ENCODE measurements around the gene ABL1.
A peak's percentile ranks its signal among the peaks of the same experiment; 100 is the strongest.
"Not testable (repeated sequence)": the region's sequence is repeated elsewhere in the genome, so short reads cannot be mapped to it uniquely, and the experiment has no call there.

The ABL1 gene

DNA sequence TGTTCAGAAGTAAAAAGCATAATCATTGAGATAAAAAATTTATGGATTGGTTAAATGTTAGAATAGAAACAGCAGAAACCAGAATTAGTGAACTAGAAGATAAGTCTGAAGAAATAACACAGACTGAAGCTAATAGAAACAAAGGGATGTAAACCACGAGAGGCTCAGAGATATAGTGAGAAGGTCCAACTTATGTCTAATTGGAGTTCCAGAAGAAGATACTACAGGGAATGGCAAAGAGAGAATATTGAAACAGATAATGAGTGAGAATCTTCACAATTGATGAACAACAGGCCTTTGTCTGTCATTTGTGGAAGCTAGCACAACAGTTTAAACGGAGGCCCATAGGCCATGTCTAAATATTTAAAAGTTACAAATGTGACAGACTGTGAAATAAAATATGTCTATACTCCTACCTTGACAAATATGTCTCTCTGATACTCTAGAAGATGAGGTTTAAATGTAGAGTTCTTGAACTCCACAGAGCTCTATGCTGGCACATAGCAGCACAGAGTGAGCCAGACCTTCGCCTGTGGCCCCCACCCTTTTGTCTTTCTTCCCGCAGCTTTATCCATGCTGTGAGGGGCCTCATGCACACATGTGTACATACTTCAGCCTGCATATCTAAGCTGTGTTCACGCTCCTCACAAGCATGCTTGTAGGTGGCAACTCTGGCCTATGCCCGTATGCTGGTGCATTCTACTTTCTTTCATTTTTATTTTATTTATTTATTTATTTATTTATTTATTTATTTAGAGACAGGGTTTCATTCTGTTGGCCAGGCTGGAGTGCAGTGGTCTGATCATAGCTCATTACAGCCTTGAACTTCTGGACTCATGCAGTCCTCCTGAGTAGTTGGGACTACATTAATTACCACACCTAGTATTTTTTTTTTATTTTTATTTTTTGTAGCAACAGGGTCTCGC lies 45.0 kb upstream of the ABL1 start:
- H2AFZ ChIP-seq (ENCODE audit: low read depth, low read length) = no peak overlapping the region
- H2BK5ac ChIP-seq (ENCODE audit: low read depth, low read length, poor library complexity, severe bottlenecking) = no peak overlapping the region
- no peak overlapping the region for H2BK12ac ChIP-seq (ENCODE audit: low read length in 2 of 2)
- DNase-seq = no peak
- H2BK120ac ChIP-seq (ENCODE audit: low read depth, low read length) = no peak overlapping the region
- H3K4me3 ChIP-seq (ENCODE audit: insufficient read depth in 1 of 2, low read depth in 1 of 2, low read length in 2 of 2) = no peak overlapping the region
- no peak overlapping the region for H3K4me2 ChIP-seq (ENCODE audit: low read length, poor library complexity, severe bottlenecking)
- WGBS = 99% methylated on average over 5 of the region's 7 CpGs
- H3K4ac ChIP-seq (ENCODE audit: low read depth in 1 of 2, low read length in 2 of 2) = no peak overlapping the region
- H3K79me1 ChIP-seq (replicated peaks; ENCODE audit: low read length, poor library complexity, severe bottlenecking) = peaks cover 37% of the 10 kb centered on the region
- no peak overlapping the region for H3K27ac ChIP-seq (ENCODE audit: low read length, poor library complexity, severe bottlenecking)
- H3K14ac ChIP-seq (ENCODE audit: low read length in 2 of 2) = no peak overlapping the region
- peaks cover 0 to 5% of the 10 kb centered on the region in 2 experiments for H3K36me3 ChIP-seq (ENCODE audit: control insufficient read depth in 1 of 2, insufficient read depth in 2 of 2, low read depth in 1 of 2, low read length in 2 of 2)
- no peaks in the 10 kb centered on the region for H3K27me3 ChIP-seq (ENCODE audit: control insufficient read depth in 1 of 2, insufficient read depth in 1 of 2, low read length in 2 of 2)
- H3K9ac ChIP-seq (ENCODE audit: low read length) = no peak overlapping the region
- no peak overlapping the region for H3K18ac ChIP-seq (ENCODE audit: low read depth in 1 of 2, low read length in 2 of 2)
- H2BK15ac ChIP-seq (ENCODE audit: low read depth, poor library complexity, severe bottlenecking) = no peak overlapping the region
- H3K9me3 ChIP-seq (ENCODE audit: control insufficient read depth, low read length) = peaks cover 7% of the 10 kb centered on the region
- H4K91ac ChIP-seq (ENCODE audit: low read length) = no peak overlapping the region
- H2AK5ac ChIP-seq (ENCODE audit: low read length, severe bottlenecking) = no peak overlapping the region
- peaks cover 2% of the 10 kb centered on the region for H3K4me1 ChIP-seq (ENCODE audit: control insufficient read depth, insufficient read depth, low read depth, low read length)
- no peak overlapping the region for H4K8ac ChIP-seq (ENCODE audit: low read length)
- H3K23ac ChIP-seq (ENCODE audit: low read length in 2 of 2) = no peak overlapping the region

DNA sequence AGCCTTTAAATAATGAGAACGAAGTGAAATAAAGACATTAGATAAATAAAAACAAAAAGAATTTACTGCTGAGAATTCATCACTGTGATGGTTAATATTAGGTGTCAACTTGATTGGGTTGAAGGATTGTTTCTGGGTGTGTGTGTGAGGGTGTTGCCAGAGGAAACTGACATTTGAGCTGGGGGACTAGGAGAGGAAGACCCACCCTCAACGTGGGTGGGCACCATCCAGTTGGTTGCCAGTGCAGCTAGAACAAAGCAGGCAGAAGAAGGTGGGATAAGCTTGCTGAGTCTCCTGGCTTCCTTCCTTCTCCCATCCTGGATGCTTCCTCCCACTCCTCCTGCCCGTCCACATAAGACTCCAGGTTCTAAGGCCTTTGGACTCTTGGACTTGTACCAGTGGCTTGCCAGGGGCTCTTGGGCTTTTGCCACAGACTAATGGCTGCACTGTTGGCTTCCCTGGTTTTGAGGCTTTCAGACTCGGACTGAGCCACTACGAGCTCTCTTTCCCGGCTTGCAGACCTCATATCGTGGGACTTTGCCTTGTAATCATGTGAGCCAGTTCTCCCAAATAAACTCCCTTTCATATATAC lies 43.7 kb upstream of the ABL1 start:
- no peak overlapping the region for H3K9ac ChIP-seq (ENCODE audit: low read length)
- H3K4me3 ChIP-seq (ENCODE audit: insufficient read depth in 1 of 2, low read depth in 1 of 2, low read length in 2 of 2) = no peak overlapping the region
- H3K14ac ChIP-seq (ENCODE audit: low read length in 2 of 2) = no peak overlapping the region
- no peak overlapping the region for H2BK12ac ChIP-seq (ENCODE audit: low read length in 2 of 2)
- peaks cover 7% of the 10 kb centered on the region for H3K9me3 ChIP-seq (ENCODE audit: control insufficient read depth, low read length)
- H2BK120ac ChIP-seq (ENCODE audit: low read depth, low read length) = no peak overlapping the region
- H2BK5ac ChIP-seq (ENCODE audit: low read depth, low read length, poor library complexity, severe bottlenecking) = no peak overlapping the region
- no peak overlapping the region for H3K27ac ChIP-seq (ENCODE audit: low read length, poor library complexity, severe bottlenecking)
- H4K8ac ChIP-seq (ENCODE audit: low read length) = no peak overlapping the region
- peaks cover 32% of the 10 kb centered on the region for H3K79me1 ChIP-seq (replicated peaks; ENCODE audit: low read length, poor library complexity, severe bottlenecking)
- no peaks in the 10 kb centered on the region for H3K27me3 ChIP-seq (ENCODE audit: control insufficient read depth in 1 of 2, insufficient read depth in 1 of 2, low read length in 2 of 2)
- DNase-seq = no peak
- H3K23ac ChIP-seq (ENCODE audit: low read length in 2 of 2) = no peak overlapping the region
- no peak overlapping the region for H3K18ac ChIP-seq (ENCODE audit: low read depth in 1 of 2, low read length in 2 of 2)
- H3K4me1 ChIP-seq (ENCODE audit: control insufficient read depth, insufficient read depth, low read depth, low read length) = no peaks in the 10 kb centered on the region
- H2AFZ ChIP-seq (ENCODE audit: low read depth, low read length) = no peak overlapping the region
- no peak overlapping the region for H2BK15ac ChIP-seq (ENCODE audit: low read depth, poor library complexity, severe bottlenecking)
- 96% methylated on average over 6 of the region's 7 CpGs for WGBS
- no peak overlapping the region for H2AK5ac ChIP-seq (ENCODE audit: low read length, severe bottlenecking)
- peaks cover 0 to 2% of the 10 kb centered on the region in 2 experiments for H3K36me3 ChIP-seq (ENCODE audit: control insufficient read depth in 1 of 2, insufficient read depth in 2 of 2, low read depth in 1 of 2, low read length in 2 of 2)
- H4K91ac ChIP-seq (ENCODE audit: low read length) = no peak overlapping the region
- H3K4ac ChIP-seq (ENCODE audit: low read depth in 1 of 2, low read length in 2 of 2) = no peak overlapping the region
- no peak overlapping the region for H3K4me2 ChIP-seq (ENCODE audit: low read length, poor library complexity, severe bottlenecking)

DNA sequence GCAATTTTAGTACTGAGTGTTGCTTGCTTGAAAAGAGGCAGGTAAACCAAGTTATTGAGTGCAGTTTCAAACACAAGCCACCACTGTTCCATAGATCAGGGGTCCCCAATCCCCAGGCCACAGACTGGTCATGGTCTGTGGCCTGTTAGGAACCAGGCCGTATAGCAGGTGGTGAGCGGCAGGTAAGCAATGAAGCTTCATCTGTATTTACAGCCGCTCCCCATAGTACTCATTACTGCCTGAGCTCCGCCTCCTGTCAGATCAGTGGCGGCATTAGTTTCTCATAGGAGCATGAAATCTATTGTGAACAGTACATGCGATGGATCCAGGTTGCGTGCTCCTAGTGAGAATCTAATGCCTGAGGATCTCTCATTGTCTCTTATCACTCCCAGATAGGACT lies 41.5 kb upstream of the ABL1 start:
- H3K14ac ChIP-seq (ENCODE audit: low read length in 2 of 2) = no peak overlapping the region
- no peak overlapping the region for H4K8ac ChIP-seq (ENCODE audit: low read length)
- H4K91ac ChIP-seq (ENCODE audit: low read length) = no peak overlapping the region
- peaks cover 30% of the 10 kb centered on the region for H3K79me1 ChIP-seq (replicated peaks; ENCODE audit: low read length, poor library complexity, severe bottlenecking)
- no peak overlapping the region for H2AK5ac ChIP-seq (ENCODE audit: low read length, severe bottlenecking)
- H3K27me3 ChIP-seq (ENCODE audit: control insufficient read depth in 1 of 2, insufficient read depth in 1 of 2, low read length in 2 of 2) = no peaks in the 10 kb centered on the region
- peaks cover 7% of the 10 kb centered on the region for H3K9me3 ChIP-seq (ENCODE audit: control insufficient read depth, low read length)
- H3K9ac ChIP-seq (ENCODE audit: low read length) = no peak overlapping the region
- no peak overlapping the region for H2BK12ac ChIP-seq (ENCODE audit: low read length in 2 of 2)
- H2BK5ac ChIP-seq (ENCODE audit: low read depth, low read length, poor library complexity, severe bottlenecking) = no peak overlapping the region
- H3K27ac ChIP-seq (ENCODE audit: low read length, poor library complexity, severe bottlenecking) = no peak overlapping the region
- H3K23ac ChIP-seq (ENCODE audit: low read length in 2 of 2) = no peak overlapping the region
- no peak overlapping the region for H3K4me2 ChIP-seq (ENCODE audit: low read length, poor library complexity, severe bottlenecking)
- no peak overlapping the region for H3K4me3 ChIP-seq (ENCODE audit: insufficient read depth in 1 of 2, low read depth in 1 of 2, low read length in 2 of 2)
- H2BK15ac ChIP-seq (ENCODE audit: low read depth, poor library complexity, severe bottlenecking) = no peak overlapping the region
- DNase-seq = no peak
- peak overlapping the region in 1 of 2 experiments; percentile 15 for H3K4ac ChIP-seq (ENCODE audit: low read depth in 1 of 2, low read length in 2 of 2)
- H2AFZ ChIP-seq (ENCODE audit: low read depth, low read length) = no peak overlapping the region
- H3K36me3 ChIP-seq (ENCODE audit: control insufficient read depth in 1 of 2, insufficient read depth in 2 of 2, low read depth in 1 of 2, low read length in 2 of 2) = peaks cover 0 to 2% of the 10 kb centered on the region in 2 experiments
- H2BK120ac ChIP-seq (ENCODE audit: low read depth, low read length) = no peak overlapping the region
- WGBS = 91% methylated on average over 7 of the region's 7 CpGs
- H3K18ac ChIP-seq (ENCODE audit: low read depth in 1 of 2, low read length in 2 of 2) = peak overlapping the region in 1 of 2 experiments; percentile 21
- H3K4me1 ChIP-seq (ENCODE audit: control insufficient read depth, insufficient read depth, low read depth, low read length) = no peaks in the 10 kb centered on the region

DNA sequence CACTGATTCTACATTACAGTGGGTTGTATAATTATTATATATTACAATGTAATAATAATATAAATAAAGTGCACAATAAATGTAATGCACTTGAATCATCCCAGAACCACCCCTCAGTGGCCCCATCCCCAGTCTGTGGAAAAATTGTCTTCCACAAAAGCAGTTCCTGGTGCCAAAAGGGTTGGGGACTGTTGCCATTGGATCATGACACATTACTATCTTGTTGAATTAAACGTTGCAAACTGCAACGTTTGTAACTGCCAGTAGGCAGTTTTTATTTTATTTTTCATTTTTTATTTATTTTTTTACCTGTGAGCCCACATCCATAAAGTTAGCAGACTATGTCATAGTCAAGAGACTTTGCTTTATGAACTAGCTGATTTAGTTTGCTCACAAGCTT lies 41.0 kb upstream of the ABL1 start:
- not testable (repeated sequence) for H3K23ac ChIP-seq (ENCODE audit: low read length in 2 of 2); H3K36me3 ChIP-seq (ENCODE audit: control insufficient read depth in 1 of 2, insufficient read depth in 2 of 2, low read depth in 1 of 2, low read length in 2 of 2); H3K27ac ChIP-seq (ENCODE audit: low read length, poor library complexity, severe bottlenecking); H3K27me3 ChIP-seq (ENCODE audit: control insufficient read depth in 1 of 2, insufficient read depth in 1 of 2, low read length in 2 of 2); H4K91ac ChIP-seq (ENCODE audit: low read length); DNase-seq; H3K18ac ChIP-seq (ENCODE audit: low read depth in 1 of 2, low read length in 2 of 2); H3K14ac ChIP-seq (ENCODE audit: low read length in 2 of 2); H2AFZ ChIP-seq (ENCODE audit: low read depth, low read length); H2AK5ac ChIP-seq (ENCODE audit: low read length, severe bottlenecking); H3K4me2 ChIP-seq (ENCODE audit: low read length, poor library complexity, severe bottlenecking); H4K8ac ChIP-seq (ENCODE audit: low read length); H2BK12ac ChIP-seq (ENCODE audit: low read length in 2 of 2); H2BK15ac ChIP-seq (ENCODE audit: low read depth, poor library complexity, severe bottlenecking); H3K9me3 ChIP-seq (ENCODE audit: control insufficient read depth, low read length); H2BK120ac ChIP-seq (ENCODE audit: low read depth, low read length); H3K4me1 ChIP-seq (ENCODE audit: control insufficient read depth, insufficient read depth, low read depth, low read length); H3K4me3 ChIP-seq (ENCODE audit: insufficient read depth in 1 of 2, low read depth in 1 of 2, low read length in 2 of 2); H2BK5ac ChIP-seq (ENCODE audit: low read depth, low read length, poor library complexity, severe bottlenecking); H3K4ac ChIP-seq (ENCODE audit: low read depth in 1 of 2, low read length in 2 of 2)
- H3K9ac ChIP-seq (ENCODE audit: low read length) = peak overlapping the region; percentile 70
- no CpG with 5 or more reads among the region's 2 CpGs for WGBS
- peaks cover 32% of the 10 kb centered on the region for H3K79me1 ChIP-seq (replicated peaks; ENCODE audit: low read length, poor library complexity, severe bottlenecking)

Measured in mesenchymal stem cell (in vitro differentiated cells and primary cell).